Liver (tissue), 9 donors: ENCODE results near the gene SIAH1. TPM values are rescaled to one million over a fixed set of nuclear protein-coding genes. Genes with fewer than 3 reads are reported as not detected.

Experiments used
- DNase-seq: peaks from one replicate; pipeline ENCODE4 v3.0.0-alpha.2; 2017; ENCODE audit warnings: low spot score
- H3K27ac ChIP-seq, 2 donors: one replicate each; pipeline ENCODE4 v1.7.0; 2013; ENCODE audit warnings: inconsistent platforms in 2 of 2, low read length in 2 of 2, control low read depth in 1 of 2, low read depth in 1 of 2, mild to moderate bottlenecking in 1 of 2
- H3K27me3 ChIP-seq, 4 donors: one replicate each; pipeline versions ENCODE4 v1.6.1 to v1.7.0; 2013; ENCODE audit warnings: low read length in 3 of 4, inconsistent platforms in 1 of 4, mild to moderate bottlenecking in 1 of 4, moderate library complexity in 1 of 4; ENCODE audit not compliant: control insufficient read depth in 4 of 4, insufficient read depth in 4 of 4
- H3K36me3 ChIP-seq, 4 donors: one replicate each; pipeline versions ENCODE4 v1.6.1 to v1.7.0; 2013; ENCODE audit warnings: low read length in 3 of 4, mild to moderate bottlenecking in 3 of 4, low read depth in 1 of 4, moderate library complexity in 1 of 4; ENCODE audit not compliant: control insufficient read depth in 4 of 4, insufficient read depth in 3 of 4
- H3K4me1 ChIP-seq, 4 donors: one replicate each; pipeline versions ENCODE4 v1.6.1 to v1.7.0; 2013; ENCODE audit warnings: low read length in 3 of 4, mild to moderate bottlenecking in 3 of 4, moderate library complexity in 1 of 4; ENCODE audit not compliant: control insufficient read depth in 4 of 4, insufficient read depth in 4 of 4
- H3K4me3 ChIP-seq, 3 donors: one replicate each; pipeline versions ENCODE4 v1.6.1 to v1.7.0; 2013; ENCODE audit warnings: low read length in 3 of 3, control low read depth in 1 of 3, low read depth in 1 of 3, mild to moderate bottlenecking in 1 of 3
- H3K9ac ChIP-seq, 2 donors: one replicate each; pipeline ENCODE4 v1.7.0; 2013; ENCODE audit warnings: low read length in 2 of 2, mild to moderate bottlenecking in 2 of 2, moderate library complexity in 2 of 2, control low read depth in 1 of 2, low read depth in 1 of 2
- H3K9me3 ChIP-seq, 4 donors: one replicate each; pipeline versions ENCODE4 v1.6.1 to v1.7.0; 2013; ENCODE audit warnings: low read length in 3 of 4; ENCODE audit not compliant: control insufficient read depth in 4 of 4
- ATF3 ChIP-seq: IDR thresholded peaks from 2 replicates; pipeline ENCODE4 v1.6.1; 2016; ENCODE audit warnings: antibody characterized with exemption
- CTCF ChIP-seq: fragments of 150-350 bp; IDR thresholded peaks from 2 replicates; pipeline ENCODE4 v1.5.1; 2017; ENCODE audit warnings: improper control_type of control experiment, low read depth, low read length; ENCODE audit not compliant: missing input control
- EGR1 ChIP-seq, 2 donors: IDR thresholded peaks; 2 replicates each; pipeline ENCODE4 v1.6.1; 2016 to 2018; ENCODE audit warnings: antibody characterized with exemption in 2 of 2, low read depth in 2 of 2
- FOXA1 ChIP-seq: IDR thresholded peaks from 2 replicates; pipeline ENCODE4 v1.6.1; 2016; ENCODE audit warnings: antibody characterized with exemption
- FOXA2 ChIP-seq: IDR thresholded peaks from 2 replicates; pipeline ENCODE4 v1.6.1; 2016; ENCODE audit warnings: antibody characterized with exemption
- HNF4A ChIP-seq, 2 donors: conservative IDR thresholded peaks; 2 replicates each; pipeline ENCODE4 v1.6.1; 2016; ENCODE audit warnings: antibody characterized with exemption in 2 of 2, mild to moderate bottlenecking in 2 of 2
- HNF4G ChIP-seq: IDR thresholded peaks from 2 replicates; pipeline ENCODE4 v1.6.1; 2016; ENCODE audit warnings: antibody characterized with exemption
- JUND ChIP-seq, 2 donors: IDR thresholded peaks; 2 replicates each; pipeline ENCODE4 v1.6.1; 2016; ENCODE audit warnings: antibody characterized with exemption in 2 of 2
- MAX ChIP-seq: IDR thresholded peaks from 2 replicates; pipeline ENCODE4 v1.6.1; 2016; ENCODE audit warnings: antibody characterized with exemption
- NR2F2 ChIP-seq: IDR thresholded peaks from 2 replicates; pipeline ENCODE4 v1.6.1; 2016; ENCODE audit warnings: antibody characterized with exemption
- RAD21 ChIP-seq, 2 donors: IDR thresholded peaks; 2 replicates each; pipeline ENCODE4 v1.6.1; 2016; ENCODE audit warnings: antibody characterized with exemption in 2 of 2, mild to moderate bottlenecking in 2 of 2
- REST ChIP-seq: IDR thresholded peaks from 2 replicates; pipeline ENCODE4 v1.6.1; 2016; ENCODE audit warnings: antibody characterized with exemption, mild to moderate bottlenecking
- RXRA ChIP-seq, 2 donors: IDR thresholded peaks; 2 replicates each; pipeline ENCODE4 v1.6.1; 2017 to 2018; ENCODE audit warnings: antibody characterized with exemption in 2 of 2, mild to moderate bottlenecking in 1 of 2
- SP1 ChIP-seq: IDR thresholded peaks from 2 replicates; pipeline ENCODE4 v1.6.1; 2018; ENCODE audit warnings: antibody characterized with exemption, mild to moderate bottlenecking
- TAF1 ChIP-seq: conservative IDR thresholded peaks from 2 replicates; pipeline ENCODE4 v1.6.1; 2016; ENCODE audit warnings: antibody characterized with exemption, mild to moderate bottlenecking
- ZBTB33 ChIP-seq: IDR thresholded peaks from 2 replicates; pipeline ENCODE4 v1.6.1; 2016; ENCODE audit warnings: antibody characterized with exemption
- WGBS: extraction: QIAGEN DNeasy Blood & Tissue Kit; methylation state at CpG from one replicate; pipeline ENCODE4 v1.1.7; 2013; 5-methylcytosine and 5-hydroxymethylcytosine counted together
- polyA plus RNA-seq, 2 donors: library from polyadenylated mRNA; stranded (reverse) in 1 of 2; unstranded in 1 of 2; fragments of 200-250 nt in 1 of 2; fragments of >200 nt in 1 of 2; fragmentation: Nextera tagmentation in 1 of 2; extraction: Ambion mirVana in 1 of 2; gene quantifications; one replicate each; pipeline versions ENCODE4 v1.2.1 to v1.2.3, GENCODE V29; 2013 to 2015
- total RNA-seq, 2 donors: library from RNA; depleted of rRNA; stranded (reverse); fragments of >200 nt; gene quantifications; one replicate each; pipeline ENCODE4 v1.2.3, GENCODE V29; 2014
- donor health status: healthy.
- donor health status: healthy.
- donor health status: healthy.
- donor health status: healthy.
- donor health status: healthy.

Gene SIAH1
- total and polyA plus RNA-seq, 4 donors, result 6.7 to 17.3 (median 15.8) TPM

- TF ChIP-seq RXRA (IDR thresholded peaks at IDR 0.05), result no peak
- TF ChIP-seq ZBTB33, result no peak
- TF ChIP-seq EGR1 (IDR thresholded peaks at IDR 0.05; ENCODE audit: low read depth in 2 of 2), result no peak
- TF ChIP-seq FOXA2, result no peak
- TF ChIP-seq HNF4A (conservative IDR thresholded peaks at IDR 0.05), result no peak
- TF ChIP-seq HNF4G, result no peak
- TF ChIP-seq RAD21 (IDR thresholded peaks at IDR 0.05), result no peak
- no peak for TF ChIP-seq REST
- TF ChIP-seq MAX, result no peak
- no peak for TF ChIP-seq SP1
- TF ChIP-seq JUND (IDR thresholded peaks at IDR 0.05), result no peak
- TF ChIP-seq TAF1, result no peak
- 93% methylated on average over 3 of the region's 3 CpGs for WGBS
- Histone ChIP-seq H3K9ac (no peak overlapping the region), H3K27ac (no peak overlapping the region), H3K27me3 (no peaks in the 10 kb centered on the region), H3K4me1 (peaks cover 0 to 4% (median 0%) of the 10 kb centered on the region in 4 donors), H3K4me3 (no peak overlapping the region), H3K9me3 (no peaks in the 10 kb centered on the region), H3K36me3 (no peaks in the 10 kb centered on the region)
- no peak for DNase-seq
Measured at GRCh38 chr16:48430890-48431289, 45.7 kb upstream of the SIAH1 start.

- no peak for TF ChIP-seq NR2F2
- TF ChIP-seq RAD21 (IDR thresholded peaks at IDR 0.05), result no peak
- no peak for TF ChIP-seq ATF3
- no peak for TF ChIP-seq ZBTB33
- TF ChIP-seq EGR1 (IDR thresholded peaks at IDR 0.05; ENCODE audit: low read depth in 2 of 2), result no peak
- TF ChIP-seq HNF4A (conservative IDR thresholded peaks at IDR 0.05), result no peak
- no peak for TF ChIP-seq RXRA (IDR thresholded peaks at IDR 0.05)
- TF ChIP-seq TAF1, result no peak
- no peak for TF ChIP-seq CTCF
- TF ChIP-seq FOXA2, result no peak
- no peak for TF ChIP-seq FOXA1
- 85% methylated on average over 2 of the region's 2 CpGs for whole genome bisulfite sequencing
- DNase-seq, result no peak
- Histone ChIP-seq H3K9me3 (no peaks in the 10 kb centered on the region), H3K36me3 (no peaks in the 10 kb centered on the region), H3K4me1 (no peaks in the 10 kb centered on the region), H3K27ac (no peak overlapping the region), H3K4me3 (no peak overlapping the region), H3K9ac (no peak overlapping the region), H3K27me3 (no peaks in the 10 kb centered on the region)
Measured at GRCh38 chr16:48426244-48427141, 41.3 kb upstream of the SIAH1 start.
